NB4 (cell line): Measurements from ENCODE around the gene MCC.

Experiments used
- POLR2A ChIP-seq: IDR thresholded peaks from 2 replicates; pipeline ENCODE4 v1.6.1; 2011; ENCODE audit warnings: mild to moderate bottlenecking; ENCODE audit not compliant: insufficient read length; ENCODE audit errors: extremely low read depth
- TF ChIP-seq, protein P1 (sequence below): IDR thresholded peaks from one replicate; pipeline ENCODE4 v1.5.1; 2012; ENCODE audit warnings: low read depth, low read length
- TF ChIP-seq, protein P2 (sequence below): IDR thresholded peaks from 2 replicates; pipeline ENCODE4 v1.6.1; 2011; ENCODE audit warnings: low read depth, low read length

DNA sequence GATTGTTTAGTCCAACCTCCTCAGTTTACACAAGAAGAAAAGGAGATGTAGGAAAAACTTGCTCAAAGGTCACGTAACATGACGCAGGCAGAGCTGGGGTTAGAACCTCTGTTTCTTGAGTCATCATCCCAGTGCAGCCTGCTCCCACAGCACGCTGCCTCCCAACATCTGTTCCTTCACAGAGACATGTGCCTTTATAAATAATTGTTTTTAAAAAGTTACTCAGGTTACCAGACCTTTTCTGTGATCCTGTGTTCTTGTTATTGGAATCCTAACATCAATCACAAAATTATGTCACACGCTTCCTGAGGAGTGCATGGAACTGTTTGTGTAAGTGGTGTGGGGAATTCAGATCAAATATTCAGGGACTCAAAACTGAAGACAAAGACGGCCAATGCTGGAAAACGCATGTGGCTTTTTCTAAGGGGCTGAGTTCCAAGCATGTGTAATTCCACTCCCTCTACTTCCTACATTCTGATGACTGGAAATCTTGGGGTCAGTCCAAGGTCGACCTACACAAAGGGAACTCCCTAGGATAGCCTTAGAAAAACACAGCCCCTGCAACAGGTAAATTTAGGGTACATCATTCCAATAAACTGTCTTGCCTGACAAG lies 237.8 kb downstream of the MCC start:
- TF ChIP-seq, protein P1, sequence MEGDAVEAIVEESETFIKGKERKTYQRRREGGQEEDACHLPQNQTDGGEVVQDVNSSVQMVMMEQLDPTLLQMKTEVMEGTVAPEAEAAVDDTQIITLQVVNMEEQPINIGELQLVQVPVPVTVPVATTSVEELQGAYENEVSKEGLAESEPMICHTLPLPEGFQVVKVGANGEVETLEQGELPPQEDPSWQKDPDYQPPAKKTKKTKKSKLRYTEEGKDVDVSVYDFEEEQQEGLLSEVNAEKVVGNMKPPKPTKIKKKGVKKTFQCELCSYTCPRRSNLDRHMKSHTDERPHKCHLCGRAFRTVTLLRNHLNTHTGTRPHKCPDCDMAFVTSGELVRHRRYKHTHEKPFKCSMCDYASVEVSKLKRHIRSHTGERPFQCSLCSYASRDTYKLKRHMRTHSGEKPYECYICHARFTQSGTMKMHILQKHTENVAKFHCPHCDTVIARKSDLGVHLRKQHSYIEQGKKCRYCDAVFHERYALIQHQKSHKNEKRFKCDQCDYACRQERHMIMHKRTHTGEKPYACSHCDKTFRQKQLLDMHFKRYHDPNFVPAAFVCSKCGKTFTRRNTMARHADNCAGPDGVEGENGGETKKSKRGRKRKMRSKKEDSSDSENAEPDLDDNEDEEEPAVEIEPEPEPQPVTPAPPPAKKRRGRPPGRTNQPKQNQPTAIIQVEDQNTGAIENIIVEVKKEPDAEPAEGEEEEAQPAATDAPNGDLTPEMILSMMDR = no peak
- TF ChIP-seq POLR2A = no peak
- TF ChIP-seq, protein P2, sequence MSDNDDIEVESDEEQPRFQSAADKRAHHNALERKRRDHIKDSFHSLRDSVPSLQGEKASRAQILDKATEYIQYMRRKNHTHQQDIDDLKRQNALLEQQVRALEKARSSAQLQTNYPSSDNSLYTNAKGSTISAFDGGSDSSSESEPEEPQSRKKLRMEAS = no peak
